22Rv1 (cell line): ENCODE results near the gene DHX32.
"Not testable (repeated sequence)": the region's sequence is repeated elsewhere in the genome, so short reads cannot be mapped to it uniquely, and the experiment has no call there.

Source experiments
- ZFX ChIP-seq: fragments of 450-650 bp; IDR thresholded peaks from 2 replicates; pipeline ENCODE4 v1.6.1; 2017; ENCODE audit warnings: antibody characterized with exemption, borderline replicate concordance
- TF ChIP-seq, protein P1 (sequence below): fragments of 450-650 bp; IDR thresholded peaks from 2 replicates; pipeline ENCODE4 v1.5.1; 2017; ENCODE audit warnings: mild to moderate bottlenecking

DNA sequence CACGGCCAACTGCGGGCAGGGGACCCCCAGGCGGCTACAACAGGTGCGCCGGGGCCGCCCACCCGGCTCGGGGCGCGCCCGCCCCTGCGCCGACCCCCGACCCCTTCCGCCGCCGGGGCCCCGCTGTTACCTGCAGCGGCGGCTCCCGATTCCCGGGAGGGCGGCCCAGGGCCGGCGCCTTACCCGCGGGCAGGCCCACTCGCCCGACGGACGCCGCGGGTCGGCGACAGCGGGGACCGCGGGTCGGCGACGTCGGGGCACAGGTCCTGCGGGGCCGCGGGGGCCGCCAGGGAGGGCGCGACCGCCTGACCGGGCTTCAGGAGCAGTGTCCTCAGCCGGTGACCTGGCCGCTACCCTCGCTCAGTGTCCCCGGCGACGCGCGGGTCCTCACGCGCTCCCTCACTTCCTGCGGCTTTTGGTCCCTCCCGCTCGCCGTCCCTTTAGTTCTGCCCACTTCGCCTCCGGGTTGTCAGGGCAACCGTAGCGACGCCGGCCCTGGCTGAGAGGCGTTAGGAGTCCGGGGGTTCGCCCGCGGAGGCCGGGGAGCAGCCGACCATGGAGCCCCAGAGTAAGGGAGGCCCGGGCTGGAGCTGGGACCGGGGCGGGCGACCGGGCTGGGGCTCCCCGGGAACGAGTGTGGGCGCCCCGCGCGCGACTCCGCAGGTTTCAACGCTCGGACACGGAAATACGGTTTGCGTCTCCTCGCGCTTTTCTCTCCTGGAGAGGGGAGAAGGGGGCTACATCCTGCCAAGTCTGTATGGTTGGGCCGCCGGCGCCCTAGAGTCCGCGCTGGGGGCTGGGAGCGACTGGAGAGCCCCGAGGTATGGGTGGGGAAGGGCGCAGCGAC is 15.2 kb upstream of the DHX32 start, which contains the start of gene FANK1:
- TF ChIP-seq, protein P1, sequence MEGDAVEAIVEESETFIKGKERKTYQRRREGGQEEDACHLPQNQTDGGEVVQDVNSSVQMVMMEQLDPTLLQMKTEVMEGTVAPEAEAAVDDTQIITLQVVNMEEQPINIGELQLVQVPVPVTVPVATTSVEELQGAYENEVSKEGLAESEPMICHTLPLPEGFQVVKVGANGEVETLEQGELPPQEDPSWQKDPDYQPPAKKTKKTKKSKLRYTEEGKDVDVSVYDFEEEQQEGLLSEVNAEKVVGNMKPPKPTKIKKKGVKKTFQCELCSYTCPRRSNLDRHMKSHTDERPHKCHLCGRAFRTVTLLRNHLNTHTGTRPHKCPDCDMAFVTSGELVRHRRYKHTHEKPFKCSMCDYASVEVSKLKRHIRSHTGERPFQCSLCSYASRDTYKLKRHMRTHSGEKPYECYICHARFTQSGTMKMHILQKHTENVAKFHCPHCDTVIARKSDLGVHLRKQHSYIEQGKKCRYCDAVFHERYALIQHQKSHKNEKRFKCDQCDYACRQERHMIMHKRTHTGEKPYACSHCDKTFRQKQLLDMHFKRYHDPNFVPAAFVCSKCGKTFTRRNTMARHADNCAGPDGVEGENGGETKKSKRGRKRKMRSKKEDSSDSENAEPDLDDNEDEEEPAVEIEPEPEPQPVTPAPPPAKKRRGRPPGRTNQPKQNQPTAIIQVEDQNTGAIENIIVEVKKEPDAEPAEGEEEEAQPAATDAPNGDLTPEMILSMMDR, result not testable (repeated sequence)
- not testable (repeated sequence) for TF ChIP-seq ZFX
